B cell (primary cell): ENCODE data around the gene BAIAP2L1. TPM values are rescaled to one million over a fixed set of nuclear protein-coding genes. Genes with fewer than 3 reads are reported as not detected.

ENCODE experiments used
- ATAC-seq: fragments of 200-7000 bp; cut with Tn5 transposase; one replicate; pipeline ENCODE4 v1.10.0; 2021; ENCODE audit warnings: low read depth, mild to moderate bottlenecking, moderate number of reproducible peaks, moderate library complexity
- CTCF ChIA-PET: fragments of 350-600 bp; sonication (Branson Sonifier 250); formaldehyde crosslinking; loops from one replicate; lab custom pipeline; 2021; ENCODE audit warnings: antibody characterized with exemption, inconsistent platforms; lab: Charles Lee
- POLR2A ChIA-PET: fragments of 350-600 bp; sonication (Branson Sonifier 250); formaldehyde crosslinking; loops from one replicate; lab custom pipeline; 2021; ENCODE audit warnings: antibody characterized with exemption; lab: Charles Lee
- DNase-seq: peaks from one replicate; pipeline ENCODE4 v3.0.0; 2013
- H2AFZ ChIP-seq: 2 replicates; pipeline ENCODE4 v1.6.1; 2012; ENCODE audit warnings: mild to moderate bottlenecking, low read depth, low read length; ENCODE audit not compliant: insufficient read depth, poor library complexity, severe bottlenecking
- H3K27ac ChIP-seq, 2 donors: 1 replicate in 1 of 2; 2 replicates in 1 of 2; pipeline ENCODE4 v1.5.1; 2012 to 2013; ENCODE audit warnings: low read length in 2 of 2, mild to moderate bottlenecking in 2 of 2, moderate library complexity in 1 of 2
- H3K27me3 ChIP-seq, 4 experiments: fragments of 200-600 bp in 1 of 4; sonication (generic) in 1 of 4; replicated peaks in 1 of 4; 1 replicate in 2 of 4; 2 replicates in 2 of 4; pipeline versions ENCODE4 v1.6.1 to v1.7.0; 2013 to 2016; ENCODE audit warnings: low read length in 3 of 4, mild to moderate bottlenecking in 2 of 4, mixed read lengths in 1 of 4, moderate library complexity in 1 of 4; ENCODE audit not compliant: insufficient read depth in 4 of 4, control insufficient read depth in 3 of 4; ENCODE audit errors: control extremely low read depth in 1 of 4
- H3K36me3 ChIP-seq, 2 experiments: replicated peaks in 1 of 2; 1 replicate in 1 of 2; 2 replicates in 1 of 2; pipeline versions ENCODE4 v1.6.1 to v1.7.1; 2013; ENCODE audit warnings: low read length in 1 of 2; ENCODE audit not compliant: insufficient read depth in 2 of 2, control insufficient read depth in 1 of 2; ENCODE audit errors: control extremely low read depth in 1 of 2, extremely low read depth in 1 of 2
- H3K4me1 ChIP-seq, 2 donors: fragments of 200-600 bp in 1 of 2; sonication (generic) in 1 of 2; 1 replicate in 1 of 2; 2 replicates in 1 of 2; pipeline versions ENCODE4 v1.5.1 to v1.6.1; 2013 to 2017; ENCODE audit warnings: low read length in 2 of 2; ENCODE audit not compliant: control insufficient read depth in 2 of 2, insufficient read depth in 2 of 2
- H3K4me2 ChIP-seq: replicated peaks from 2 replicates; pipeline ENCODE3; 2012; ENCODE audit warnings: mild to moderate bottlenecking, low read depth, low read length; ENCODE audit not compliant: poor library complexity, severe bottlenecking
- H3K4me3 ChIP-seq, 5 experiments: fragments of 200-600 bp in 1 of 5; sonication (generic) in 1 of 5; 1 replicate in 3 of 5; 2 replicates in 2 of 5; pipeline versions ENCODE4 v1.5.1 to v1.7.0; 2011 to 2016; ENCODE audit warnings: low read length in 4 of 5, mild to moderate bottlenecking in 4 of 5, low read depth in 2 of 5, control low read depth in 1 of 5, moderate library complexity in 1 of 5; ENCODE audit not compliant: insufficient read depth in 1 of 5; ENCODE audit errors: control extremely low read depth in 1 of 5, extremely low read depth in 1 of 5
- H3K79me2 ChIP-seq: fragments of 200-600 bp; sonication (generic); one replicate; pipeline ENCODE4 v1.6.0; 2016; ENCODE audit warnings: low read length; ENCODE audit not compliant: control insufficient read depth, insufficient read depth
- H3K9ac ChIP-seq: fragments of 200-600 bp; sonication (generic); 2 replicates; pipeline ENCODE4 v1.6.1; 2017; ENCODE audit warnings: mild to moderate bottlenecking, low read length, moderate library complexity
- H3K9me3 ChIP-seq, 3 donors: one replicate each; pipeline versions ENCODE4 v1.6.1 to v1.7.1; 2013; ENCODE audit warnings: low read length in 2 of 3; ENCODE audit not compliant: control insufficient read depth in 2 of 3, insufficient read depth in 1 of 3; ENCODE audit errors: control extremely low read depth in 1 of 3
- H4K20me1 ChIP-seq: 2 replicates; pipeline ENCODE4 v1.6.0; 2012; ENCODE audit warnings: mild to moderate bottlenecking, low read length; ENCODE audit not compliant: insufficient read depth, control insufficient read depth, poor library complexity, severe bottlenecking
- H3K27ac Mint-ChIP-seq: one replicate; pipeline ENCODE4 v1.8.0; 2021; ENCODE audit warnings: mixed read lengths
- H3K27me3 Mint-ChIP-seq: one replicate; pipeline ENCODE4 v1.8.0; 2021; ENCODE audit warnings: mixed read lengths
- H3K4me1 Mint-ChIP-seq: one replicate; pipeline ENCODE4 v1.8.0; 2021; ENCODE audit warnings: mixed read lengths
- H3K4me3 Mint-ChIP-seq: one replicate; pipeline ENCODE4 v1.8.0; 2021; ENCODE audit warnings: mixed read lengths
- H3K9me3 Mint-ChIP-seq: one replicate; pipeline ENCODE4 v1.8.0; 2022; ENCODE audit warnings: mixed read lengths; ENCODE audit not compliant: insufficient read depth
- CTCF ChIP-seq: fragments of 200-600 bp; IDR thresholded peaks from one replicate; pipeline ENCODE4 v1.8.0; 2022; ENCODE audit warnings: antibody characterized with exemption, mild to moderate bottlenecking
- EZH2 ChIP-seq: IDR thresholded peaks from 2 replicates; pipeline ENCODE4 v1.6.1; 2012; ENCODE audit warnings: borderline replicate concordance, low read depth, mild to moderate bottlenecking, moderate library complexity, low read length; ENCODE audit not compliant: insufficient read depth, poor library complexity, severe bottlenecking
- WGBS: methylation state at CpG from one replicate; pipeline ENCODE4 v1.1.5; 2013; ENCODE audit warnings: missing lambda C conversion rate; ENCODE audit not compliant: insufficient coverage; 5-methylcytosine and 5-hydroxymethylcytosine counted together
- intact Hi-C: fragments of 100-400 bp; cut with micrococcal nuclease; formaldehyde crosslinking; loops from one replicate; pipeline ENCODE4 v1.10.0; 2022
- polyA plus RNA-seq: library from polyadenylated mRNA; depleted of rRNA; stranded (reverse); fragments of >200 nt; gene quantifications from 2 replicates; pipeline ENCODE4 v1.2.3, GENCODE V29; 2012
- total RNA-seq, 2 donors: library from RNA; stranded (reverse); fragments of 120-200 nt in 1 of 2; gene quantifications; 1 replicate in 1 of 2; 2 replicates in 1 of 2; pipeline versions ENCODE4 v1.2.3 to v1.2.4, GENCODE V29; 2013 to 2022

The BAIAP2L1 gene
- total and polyA plus RNA-seq, 2 donors (not counting 1 experiment from before 2014, with no cell fraction given), result 1.5 to 3.7 TPM

GRCh38 chr7:98357751-98358161, 43.1 kb downstream of the BAIAP2L1 start:
- no peak for DNase-seq
- H3K36me3 ChIP-seq, result no peaks in the 10 kb centered on the region
- no peaks in the 10 kb centered on the region for H4K20me1 ChIP-seq
- H2AFZ ChIP-seq, result no peak overlapping the region
- ChIA-PET CTCF (interaction anchor here (0.6 kb wide), 1 partner anchor 187 kb away, joined by 3 read pairs; no protein-coding TSS in a partner anchor), POLR2A (no interaction called here)
- Mint-ChIP-seq H3K4me1 (no peaks in the 10 kb centered on the region), H3K27me3 (no peaks in the 10 kb centered on the region), H3K27ac (no peak overlapping the region), H3K9me3 (no peaks in the 10 kb centered on the region), H3K4me3 (no peak overlapping the region)
- no peak overlapping the region for H3K4me2 ChIP-seq
- no peak overlapping the region for H3K27ac ChIP-seq
- WGBS, result 96% methylated on average over 5 of the region's 7 CpGs
- peaks cover 0 to 2% (median 0%) of the 10 kb centered on the region in 3 donors for H3K9me3 ChIP-seq
- no peaks in the 10 kb centered on the region for H3K79me2 ChIP-seq
- peaks cover 0 to 9% (median 0%) of the 10 kb centered on the region in 4 experiments for H3K27me3 ChIP-seq
- H3K4me1 ChIP-seq, result no peaks in the 10 kb centered on the region
- no peak overlapping the region for H3K4me3 ChIP-seq
- H3K9ac ChIP-seq, result no peak overlapping the region
- TF ChIP-seq CTCF (no peak), EZH2 (no peak)
- intact Hi-C loops, result no loop called here
- ATAC-seq, result no peak

- intact Hi-C loops, result no loop called here
- DNase-seq (no peak), ATAC-seq (no peak)
- H3K4me1 ChIP-seq, result no peaks in the 10 kb centered on the region
- 81% methylated on average over 5 of the region's 6 CpGs for WGBS
- no peak for TF ChIP-seq EZH2
- no peak for TF ChIP-seq CTCF
- peaks cover 0 to 12% (median 0%) of the 10 kb centered on the region in 3 donors for H3K9me3 ChIP-seq
- Mint-ChIP-seq H3K9me3 (no peaks in the 10 kb centered on the region), H3K27ac (no peak overlapping the region), H3K27me3 (no peaks in the 10 kb centered on the region), H3K4me3 (no peak overlapping the region), H3K4me1 (no peaks in the 10 kb centered on the region)
- H3K4me3 ChIP-seq, result no peak overlapping the region
- no peak overlapping the region for H2AFZ ChIP-seq
- H3K27me3 ChIP-seq, result peaks cover 0 to 9% (median 0%) of the 10 kb centered on the region in 4 experiments
- POLR2A ChIA-PET, result no interaction called here
- no peak overlapping the region for H3K4me2 ChIP-seq
- no peak overlapping the region for H3K9ac ChIP-seq
- H3K36me3 ChIP-seq, result no peaks in the 10 kb centered on the region
- CTCF ChIA-PET, result interaction anchor here (0.6 kb wide), 1 partner anchor 279 kb away, joined by 3 read pairs; no protein-coding TSS in a partner anchor
- H3K27ac ChIP-seq, result no peak overlapping the region
- no peaks in the 10 kb centered on the region for H3K79me2 ChIP-seq
- no peaks in the 10 kb centered on the region for H4K20me1 ChIP-seq
These were observed 45.7 kb downstream of the BAIAP2L1 start for GRCh38 chr7:98355250-98355538.
